Right ventricle myocardium inferior (tissue), 1 donor: Measurements from ENCODE around the gene APOA5. TPM values are rescaled to one million over a fixed set of nuclear protein-coding genes. Genes with fewer than 3 reads are reported as not detected.

Source experiments
- ATAC-seq: fragments of 200-7000 bp; cut with Tn5 transposase; one replicate; pipeline ENCODE4 v1.9.1; 2020; ENCODE audit warnings: mild to moderate bottlenecking, moderate library complexity
- DNase-seq: peaks from one replicate; pipeline ENCODE4 v3.0.0; 2021; ENCODE audit errors: missing footprints
- intact Hi-C: fragments of 100-400 bp; cut with DNase I; formaldehyde crosslinking; loops from one replicate; pipeline ENCODE4 v1.11.0; 2022
- total RNA-seq: library from RNA; stranded (reverse); fragmentation: NEBNext Ultra II Directional; extraction: Animal tissue kit (Norgen Biotek cat#: 25700); gene quantifications from one replicate; pipeline ENCODE4 v1.2.1, GENCODE V29; 2021
- donor health status: DM: no; HTN: yes; CAD: no; lungs with severe emphysema.

The APOA5 gene
- total RNA-seq, 1 donor from 2014 or later: not detected

GRCh38 chr11:116829525-116830183 is 38.0 kb upstream of the APOA5 start, which contains the start of gene APOC3:
TSS of gene APOC3 (plus strand) at chr11:116829907. CDS start at chr11:116830583, 676 bp downstream.
- DNase-seq (no peak), ATAC-seq (no peak)
- intact Hi-C loops: no loop called here

- ATAC-seq (no peak), DNase-seq (no peak)
- intact Hi-C loops: no loop called here
These were observed 37.2 kb upstream of the APOA5 start for GRCh38 chr11:116828632-116829524.

DNA sequence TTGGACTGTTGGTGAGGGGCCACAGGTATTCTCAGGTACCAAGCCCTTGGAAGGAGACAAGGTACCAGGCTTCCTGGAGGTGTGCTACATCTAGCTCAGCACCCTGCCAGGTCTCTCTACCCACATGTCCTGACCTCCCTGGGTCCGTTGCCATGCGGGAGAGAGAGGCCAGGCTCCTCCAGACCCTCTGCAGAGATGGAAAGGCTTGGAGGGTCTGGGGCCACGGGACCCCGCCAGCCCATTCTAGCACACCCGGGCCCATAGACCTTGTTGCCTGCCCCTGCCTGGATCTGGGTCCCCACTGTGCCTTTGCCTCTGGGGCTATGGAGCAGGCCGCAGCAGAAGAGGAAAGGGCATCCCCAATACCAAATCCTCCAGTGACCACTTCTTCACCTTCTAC is 35.8 kb upstream of the APOA5 start:
- intact Hi-C loops: no loop called here
- no peak for DNase-seq
- no peak for ATAC-seq

GRCh38 chr11:116826751-116827431 is 35.2 kb upstream of the APOA5 start:
- no peak for ATAC-seq
- intact Hi-C loops: no loop called here
- no peak for DNase-seq

GRCh38 chr11:116825854-116826750 is 34.4 kb upstream of the APOA5 start:
- intact Hi-C loops: no loop called here
- ATAC-seq: no peak
- DNase-seq: no peak

- intact Hi-C loops: no loop called here
- DNase-seq (no peak), ATAC-seq (no peak)
These were observed 33.8 kb upstream of the APOA5 start for GRCh38 chr11:116825434-116825833.

DNA sequence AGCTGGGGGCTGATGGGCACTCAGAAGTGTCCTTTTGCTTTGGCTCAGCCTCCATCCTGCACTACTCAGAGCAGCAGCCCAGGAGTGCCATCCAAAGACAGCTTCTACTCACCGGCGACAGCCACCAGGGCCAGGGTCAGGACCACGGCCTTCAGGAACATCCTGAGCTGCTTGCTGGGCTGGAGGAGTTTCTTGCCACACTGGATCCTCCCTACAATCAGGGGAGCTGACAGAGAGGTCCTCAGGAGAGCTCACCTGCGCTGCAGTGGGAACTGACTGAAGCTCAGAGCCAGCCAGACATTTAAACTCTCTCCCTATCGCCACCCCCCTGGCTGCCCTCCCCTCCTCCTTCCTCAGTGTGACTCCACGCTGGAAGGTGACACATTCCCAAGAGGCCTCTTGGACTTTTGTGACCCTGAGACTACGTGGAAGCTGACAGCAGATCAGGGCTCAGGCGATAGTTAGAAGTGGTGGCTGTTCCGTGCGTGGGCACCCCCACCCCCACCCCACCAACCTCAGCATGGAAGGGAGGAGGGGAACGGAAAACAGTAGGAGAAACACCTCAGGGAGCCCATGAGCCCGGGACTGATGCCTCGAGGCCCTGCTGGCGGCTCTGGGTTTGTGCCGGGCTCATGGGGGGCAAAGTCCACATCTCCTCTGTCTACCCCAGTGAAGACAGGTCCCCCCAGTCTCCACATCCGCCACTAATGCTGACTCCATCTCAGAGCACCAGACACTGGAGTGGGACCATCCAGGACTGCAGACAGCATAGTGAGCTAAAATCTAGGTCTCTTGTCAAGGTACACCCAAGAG is 31.6 kb upstream of the APOA5 start, which contains the start of gene APOA4:
TSS of gene APOA4 (minus strand) at position 274 of the 813 bp plus-strand sequence. CDS start at position 161, 113 bp downstream.
- no peak for ATAC-seq
- intact Hi-C loops: no loop called here
- no peak for DNase-seq

GRCh38 chr11:116822575-116822974 is 30.9 kb upstream of the APOA5 start:
- no peak for ATAC-seq
- no peak for DNase-seq
- intact Hi-C loops: no loop called here

DNA sequence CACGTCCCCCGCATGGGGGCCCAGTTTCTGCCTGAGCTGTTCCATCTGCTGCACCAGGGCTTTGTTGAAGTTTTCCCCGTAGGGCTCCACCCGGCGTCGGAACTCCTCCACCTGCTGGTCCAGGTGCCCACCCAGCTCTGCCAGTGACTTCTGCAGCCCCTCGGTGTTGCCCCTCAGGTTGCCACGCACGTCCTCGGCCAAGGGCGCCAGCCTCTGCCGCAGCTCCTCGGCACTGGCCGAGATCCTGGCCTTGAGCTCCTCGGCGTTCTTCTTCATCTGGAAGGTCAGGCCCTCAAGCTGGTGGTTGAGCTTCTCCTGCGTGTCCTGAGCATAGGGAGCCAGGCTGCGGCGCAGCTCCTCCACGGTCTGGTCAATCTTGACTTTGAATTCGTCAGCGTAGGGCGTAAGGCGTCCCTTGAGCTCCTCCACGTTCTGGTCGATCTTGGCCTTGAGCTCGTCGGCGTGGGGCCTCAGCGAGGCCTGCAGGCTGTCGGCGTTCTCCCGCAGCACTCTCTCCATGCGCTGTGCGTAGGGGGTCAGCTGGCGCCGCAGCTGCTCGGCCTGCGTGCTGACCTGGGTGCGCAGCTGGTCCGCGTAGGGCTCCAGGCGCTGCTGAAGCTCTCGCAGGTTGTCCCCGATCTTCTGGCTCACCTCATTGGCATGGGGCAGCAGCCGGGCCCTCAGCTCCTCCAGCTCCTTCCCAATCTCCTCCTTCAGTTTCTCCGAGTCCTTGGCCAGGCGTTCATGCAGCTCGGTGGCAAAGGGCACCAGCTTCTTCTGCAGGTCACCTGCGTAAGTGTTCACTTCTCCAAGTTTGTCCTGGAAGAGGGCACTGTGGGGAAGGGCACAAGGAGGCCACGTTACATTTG is 29.6 kb upstream of the APOA5 start:
- ATAC-seq (no peak), DNase-seq (no peak)
- intact Hi-C loops: no loop called here

- intact Hi-C loops: no loop called here
- DNase-seq: no peak
- no peak for ATAC-seq
These were observed 27.4 kb upstream of the APOA5 start for GRCh38 chr11:116819049-116819448.

DNA sequence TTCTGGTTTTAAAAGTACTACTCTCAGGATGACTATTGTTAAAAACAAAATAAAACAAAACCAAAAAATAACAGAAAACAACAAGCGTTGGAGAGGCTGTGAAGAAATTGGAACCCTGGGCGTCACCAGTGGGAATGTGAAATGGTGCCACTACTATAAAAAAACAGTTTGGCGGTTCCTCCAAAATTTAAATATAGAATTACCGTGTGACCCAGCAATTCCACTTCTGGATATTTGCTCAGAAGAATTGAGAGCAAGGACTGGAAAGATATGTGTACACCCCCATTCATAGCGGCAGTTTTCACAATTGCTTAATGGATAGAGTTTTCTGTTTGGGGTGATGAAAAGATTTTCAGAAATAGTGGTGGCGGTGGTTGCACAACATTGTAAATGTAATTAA is 22.8 kb upstream of the APOA5 start:
- ATAC-seq (no peak), DNase-seq (no peak)
- intact Hi-C loops: no loop called here

GRCh38 chr11:116813781-116814471 is 22.2 kb upstream of the APOA5 start:
- ATAC-seq: peak; percentile 68
- intact Hi-C loops: no loop called here
- DNase-seq: no peak

DNA sequence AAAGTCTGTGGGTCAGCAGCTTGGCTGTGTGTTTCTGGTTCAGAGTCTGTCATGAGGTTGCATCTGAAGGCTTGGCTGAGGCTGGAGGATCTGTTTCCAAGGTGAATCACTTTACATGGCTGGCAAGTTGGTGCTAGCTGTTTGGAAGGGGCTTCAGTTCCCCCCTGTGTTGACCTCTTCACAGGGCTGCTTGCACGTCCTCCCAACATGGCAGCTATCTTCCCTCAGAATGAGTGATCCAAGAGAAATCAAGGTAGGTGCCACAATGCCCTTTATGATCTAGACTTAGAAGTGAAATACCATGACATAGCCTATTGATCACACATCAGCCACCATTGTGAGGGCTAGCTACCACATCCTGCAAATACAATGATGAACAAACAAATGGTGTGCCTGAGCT is 21.5 kb upstream of the APOA5 start:
- DNase-seq (no peak), ATAC-seq (no peak)
- intact Hi-C loops: no loop called here

DNA sequence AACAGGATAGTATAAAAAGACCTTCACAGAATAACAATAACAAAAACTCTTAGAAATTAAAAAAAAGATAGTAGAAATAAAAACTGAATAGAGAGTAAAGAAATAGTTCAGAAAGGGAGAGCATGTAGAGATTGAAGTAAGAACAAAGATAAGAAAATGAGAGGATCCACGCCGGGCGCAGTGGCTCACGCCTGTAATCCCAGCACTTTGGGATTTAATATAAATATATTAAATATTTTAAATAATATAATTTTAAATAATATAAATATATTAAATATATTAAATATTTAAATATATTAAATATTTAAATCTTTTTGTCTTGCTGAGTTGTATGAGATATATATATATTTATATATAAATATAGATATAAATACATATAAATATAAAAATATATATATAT is 20.4 kb upstream of the APOA5 start:
- DNase-seq: no peak
- ATAC-seq: no peak
- intact Hi-C loops: no loop called here

GRCh38 chr11:116811194-116811593 is 19.5 kb upstream of the APOA5 start:
- DNase-seq (no peak), ATAC-seq (no peak)
- intact Hi-C loops: no loop called here
